Peyer's patch (tissue), 4 donors: ENCODE results near the gene CCND2.

Experiments used
- CTCF ChIP-seq, 6 experiments: fragments of 450-650 bp in 4 of 6; fragments of 200-600 bp in 2 of 6; sonication (generic) in 1 of 6; IDR thresholded peaks; one replicate each; pipeline ENCODE4 v1.5.1; 2017 to 2019; ENCODE audit warnings: antibody characterized with exemption in 6 of 6, mild to moderate bottlenecking in 3 of 6, moderate library complexity in 1 of 6
- POLR2A ChIP-seq, 2 donors: fragments of 450-650 bp; IDR thresholded peaks; one replicate each; pipeline ENCODE4 v1.5.1; 2017; ENCODE audit warnings: antibody characterized with exemption in 2 of 2, mild to moderate bottlenecking in 2 of 2, moderate library complexity in 2 of 2

GRCh38 chr12:4312251-4312650 is 38.7 kb downstream of the CCND2 start:
- no peak for TF ChIP-seq POLR2A (IDR thresholded peaks at IDR 0.05)
- TF ChIP-seq CTCF (IDR thresholded peaks at IDR 0.05) = no peak
